Measurements from ENCODE around the gene HNRNPF.
A peak's percentile ranks its signal among the peaks of the same experiment; 100 is the strongest.
"Not testable (repeated sequence)": the region's sequence is repeated elsewhere in the genome, so short reads cannot be mapped to it uniquely, and the experiment has no call there.

The HNRNPF gene

GRCh38 chr10:43396061-43396927 lies 12.7 kb downstream of the HNRNPF start:
- peak; percentile 85 for DNase-seq (ENCODE audit: low spot score)

GRCh38 chr10:43395571-43396060 lies 13.4 kb downstream of the HNRNPF start:
- DNase-seq (ENCODE audit: low spot score), result peak; percentile 36

GRCh38 chr10:43394868-43395267 lies 14.1 kb downstream of the HNRNPF start:
- no peak for DNase-seq (ENCODE audit: low spot score)

GRCh38 chr10:43393606-43394360 lies 15.2 kb downstream of the HNRNPF start:
- DNase-seq (ENCODE audit: low spot score), result no peak

- not testable (repeated sequence) for DNase-seq (ENCODE audit: low spot score)
Observed at GRCh38 chr10:43393186-43393585, 15.8 kb downstream of the HNRNPF start.

DNA sequence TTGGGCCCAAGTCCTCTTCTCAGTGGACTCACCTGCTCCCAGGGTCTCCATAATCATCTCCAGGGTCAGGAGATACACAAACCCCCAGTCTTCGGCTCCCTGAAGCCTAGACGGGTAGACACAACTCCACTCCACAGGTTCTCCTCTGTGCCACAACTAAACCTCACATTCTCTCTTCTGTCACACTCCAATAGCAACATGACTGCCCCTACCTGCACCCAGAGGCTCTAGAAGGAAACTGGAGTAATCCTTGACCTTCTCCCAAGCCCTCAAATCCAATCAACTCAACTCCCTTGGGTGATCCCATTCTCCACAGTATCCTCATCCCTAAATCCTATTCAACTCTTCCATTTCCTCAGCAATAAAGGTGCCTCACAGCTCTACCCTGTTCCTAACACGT lies 16.2 kb downstream of the HNRNPF start:
- DNase-seq (ENCODE audit: low spot score), result no peak

GRCh38 chr10:43391496-43391895 lies 17.5 kb downstream of the HNRNPF start:
- DNase-seq (ENCODE audit: low spot score), result no peak

- no peak for DNase-seq (ENCODE audit: low spot score)
Observed at GRCh38 chr10:43390759-43391158, 18.2 kb downstream of the HNRNPF start.

- no peak for DNase-seq (ENCODE audit: low spot score)
Observed at GRCh38 chr10:43390333-43390732, 18.7 kb downstream of the HNRNPF start.

GRCh38 chr10:43389867-43390266 lies 19.1 kb downstream of the HNRNPF start:
- DNase-seq (ENCODE audit: low spot score), result no peak

- no peak for DNase-seq (ENCODE audit: low spot score)
Observed at GRCh38 chr10:43387678-43388032, 21.3 kb downstream of the HNRNPF start.

DNA sequence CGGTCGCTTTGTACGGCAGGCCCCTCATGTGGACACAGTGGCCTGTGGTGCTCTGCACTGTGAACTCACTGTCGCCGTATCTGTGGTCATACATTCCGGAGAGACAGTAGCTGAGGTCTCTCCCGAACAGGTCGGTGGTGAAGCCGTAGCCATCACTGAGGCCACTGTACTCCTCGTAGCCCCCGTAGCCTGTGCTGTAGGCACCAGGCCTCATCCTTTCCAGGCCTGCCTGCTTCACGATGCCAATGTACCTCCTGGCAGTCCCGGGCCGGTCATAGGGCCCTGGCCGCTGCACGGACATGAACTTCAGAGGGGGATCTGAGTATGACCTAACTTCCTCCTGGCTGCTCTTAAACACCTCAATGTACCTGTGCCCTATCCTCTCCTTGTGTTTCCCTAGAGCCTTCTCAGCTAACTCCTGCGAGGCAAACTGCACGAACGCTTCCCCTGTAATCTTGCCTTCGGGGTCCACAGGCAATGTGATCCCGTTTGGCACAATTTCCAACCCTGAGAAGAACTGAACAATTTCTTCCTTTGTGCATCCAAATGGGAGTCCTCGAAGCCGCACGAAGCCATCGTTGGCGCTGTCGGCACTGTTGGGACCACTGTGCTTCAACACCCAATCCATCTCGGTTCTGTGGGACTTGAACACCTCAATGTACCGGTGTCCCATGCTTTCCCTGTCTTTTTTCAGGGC lies 21.9 kb downstream of the HNRNPF start:
- no peak for DNase-seq (ENCODE audit: low spot score)

DNA sequence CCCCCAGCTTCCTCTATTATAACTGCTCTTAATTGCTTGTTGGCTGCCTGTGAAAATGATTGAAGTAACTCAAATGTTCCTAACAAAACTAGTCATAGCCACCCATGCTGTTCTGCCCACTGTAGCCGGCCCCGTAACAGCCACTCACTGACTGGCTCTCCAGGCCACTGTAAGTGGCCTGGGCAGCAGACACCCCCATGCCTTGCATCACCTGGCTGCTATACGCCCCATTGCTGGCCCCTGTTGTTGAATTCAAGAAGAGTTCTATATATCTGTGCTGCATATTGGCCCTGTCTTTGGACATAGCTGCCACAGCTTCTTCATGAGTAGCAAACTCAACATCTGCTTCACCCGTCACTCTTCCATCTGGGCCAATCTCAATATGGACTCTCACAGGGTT lies 22.4 kb downstream of the HNRNPF start:
- no peak for DNase-seq (ENCODE audit: low spot score)

GRCh38 chr10:43385412-43386004 lies 23.5 kb downstream of the HNRNPF start:
- DNase-seq (ENCODE audit: low spot score), result no peak

- no peak for DNase-seq (ENCODE audit: low spot score)
Observed at GRCh38 chr10:43384252-43385221, 24.4 kb downstream of the HNRNPF start.

DNA sequence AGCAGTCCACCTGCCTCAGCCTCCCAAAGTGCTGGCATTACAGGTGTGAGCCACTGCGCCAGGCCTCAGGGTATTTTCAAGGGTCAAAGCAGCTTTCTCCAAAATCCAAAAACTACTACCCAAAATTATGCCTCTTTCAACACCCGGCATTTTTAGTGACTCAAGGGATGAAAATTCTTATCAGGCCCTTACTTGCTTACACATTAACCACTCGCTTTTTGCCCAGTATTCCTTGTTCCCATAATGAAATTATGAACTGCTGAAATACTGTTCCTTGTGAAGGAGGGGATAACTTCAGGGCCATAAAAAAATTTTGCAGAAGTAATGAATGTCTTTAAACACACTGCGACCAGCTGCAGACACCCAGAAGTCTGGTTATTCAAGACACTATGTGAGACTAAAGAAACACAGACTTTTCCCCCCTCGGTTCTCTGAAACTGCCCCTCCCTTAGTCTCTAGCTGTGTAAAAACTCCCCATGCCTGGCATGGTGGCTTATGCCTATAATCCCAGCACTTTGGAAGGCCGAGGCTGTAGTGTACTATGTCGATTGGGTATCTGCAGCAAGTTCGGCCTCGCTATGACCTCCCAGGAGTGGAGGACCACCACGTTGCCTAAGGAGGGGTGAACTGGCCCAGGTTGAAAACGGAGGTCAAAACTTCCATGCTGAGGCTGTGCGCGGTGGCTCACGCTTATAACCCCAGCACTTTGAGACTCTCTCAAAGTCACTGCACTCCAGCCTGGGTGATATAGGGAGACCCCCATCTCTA lies 25.6 kb downstream of the HNRNPF start:
- no peak for DNase-seq (ENCODE audit: low spot score)

GRCh38 chr10:43380610-43381222 lies 28.3 kb downstream of the HNRNPF start:
- no peak for DNase-seq (ENCODE audit: low spot score)

DNA sequence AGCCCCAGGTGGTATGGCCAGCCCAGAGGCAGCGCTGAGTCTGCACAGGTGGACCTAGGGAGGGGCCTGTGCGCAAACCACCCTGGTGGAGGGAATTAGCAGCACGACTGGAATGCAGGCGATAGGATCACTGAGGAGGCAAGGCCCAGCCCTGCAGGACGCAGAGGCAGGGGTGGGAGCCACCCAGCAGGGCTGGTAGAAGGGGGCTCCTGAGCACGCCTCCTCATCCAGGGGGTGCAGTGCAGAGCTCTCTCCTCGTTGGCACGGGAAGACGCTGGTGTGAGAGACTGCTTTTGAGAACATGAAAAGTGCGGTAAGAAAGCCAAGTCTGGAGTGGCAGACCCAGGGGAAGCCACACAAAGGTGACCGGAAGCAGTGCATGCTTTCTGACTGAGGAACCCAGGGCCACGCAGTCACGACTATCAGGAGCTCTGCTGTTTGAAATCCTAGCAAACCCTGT lies 31.5 kb downstream of the HNRNPF start:
- no peak for DNase-seq (ENCODE audit: low spot score)

DNA sequence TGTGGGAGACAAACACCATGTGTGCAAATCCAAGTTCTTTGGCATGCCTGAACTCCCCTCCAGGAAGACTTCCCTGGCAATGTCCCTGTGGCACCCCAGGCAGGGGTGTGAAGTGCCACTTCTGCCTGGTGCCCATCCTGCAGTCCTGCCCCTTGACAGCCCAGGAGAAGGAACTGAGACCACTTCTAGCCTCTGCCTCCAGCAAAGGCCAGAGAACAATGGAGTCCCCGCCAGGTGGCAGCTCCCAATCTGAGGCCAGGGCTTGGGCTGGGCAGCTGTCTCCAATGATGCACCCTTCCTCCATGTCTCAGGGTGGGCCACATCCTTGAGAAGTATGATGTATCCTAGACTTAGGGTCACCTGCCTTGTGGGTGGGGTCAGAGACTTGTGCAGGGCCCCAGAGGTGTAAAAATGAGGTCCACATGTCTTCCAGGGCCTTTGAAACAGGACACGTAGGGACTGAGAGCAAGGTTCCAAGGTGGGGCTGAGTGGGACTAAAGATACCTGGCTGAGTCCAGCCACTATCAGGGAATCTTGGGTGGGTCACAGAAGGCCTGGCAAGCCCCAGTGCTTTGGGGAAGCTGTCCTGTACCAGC lies 32.1 kb downstream of the HNRNPF start:
- no peak for DNase-seq (ENCODE audit: low spot score)

Data from activated CD4-positive, alpha-beta T cell treated with anti-CD3 and anti-CD28 coated beads, Interleukin-2, Interleukin-4, amounts not matched to agents 100 ng/mL and 50 ng/mL, durations not matched to agents 16 hours and 8 hours (primary cell).